ENCODE results near the gene ELOVL2. TPM values are rescaled to one million over a fixed set of nuclear protein-coding genes. Genes with fewer than 3 reads are reported as not detected.
"Not testable (repeated sequence)": the region's sequence is repeated elsewhere in the genome, so short reads cannot be mapped to it uniquely, and the experiment has no call there.

Gene ELOVL2
- total RNA-seq = under 1 TPM in 3 of 6 donors, not detected in 3; 0.10 to 0.54 (median 0.31) TPM

- no peak within 1 kb of the TSS for H3K27ac ChIP-seq
- TF ChIP-seq CTCF (IDR thresholded peaks at IDR 0.05) (peak in 4 of 6 experiments; percentile 36 to 62 (median 47)), POLR2AphosphoS5 (IDR thresholded peaks at IDR 0.05) (no peak), POLR2A (IDR thresholded peaks at IDR 0.05) (no peak)
- peak within 1 kb of the TSS; percentile 33 to 58 (median 56) for H3K4me3 ChIP-seq
- ATAC-seq (ENCODE audit: low FRiP score in 2 of 2) = peak; percentile 55 to 92
- DNase-seq = peak in 1 of 2 donors; percentile 91
- WGBS, 2 donors = 0 to 11% methylated on average over 1 to 26 of the region's 124 CpGs
- peaks cover 0 to 5% (median 2%) of the 10 kb centered on the region in 4 donors for H3K9me3 ChIP-seq
- no peaks in the 10 kb centered on the region for H3K36me3 ChIP-seq
- H3K27me3 ChIP-seq = peaks cover 3 to 27% (median 13%) of the 10 kb centered on the region in 4 donors
- H3K4me1 ChIP-seq = peaks cover 7 to 18% (median 13%) of the 10 kb centered on the region in 4 donors
Observed at GRCh38 chr6:11043961-11044711, at the start of gene ELOVL2. Gene ELOVL2 (minus strand): TSS chr6:11044305. CDS start chr6:11044230, 75 bp downstream.

- H3K4me1 ChIP-seq = peaks cover 14 to 28% (median 17%) of the 10 kb centered on the region in 4 donors
- no peaks in the 10 kb centered on the region for H3K36me3 ChIP-seq
- WGBS, 2 donors = 0% methylated on average over 5 to 17 of the region's 17 CpGs
- ATAC-seq (ENCODE audit: low FRiP score in 2 of 2) (peak in 1 of 2 donors; percentile 5), DNase-seq (no peak)
- TF ChIP-seq POLR2A (IDR thresholded peaks at IDR 0.05) = peak in 1 of 4 donors; percentile 60
- TF ChIP-seq EP300 (IDR thresholded peaks at IDR 0.05) = no peak
- TF ChIP-seq POLR2AphosphoS5 (IDR thresholded peaks at IDR 0.05) = no peak
- H3K27ac ChIP-seq = peak overlapping the region; percentile 93 to 96 (median 94)
- H3K9me3 ChIP-seq = no peaks in the 10 kb centered on the region
- H3K4me3 ChIP-seq = peak overlapping the region; percentile 41 to 79 (median 70)
- H3K27me3 ChIP-seq = no peaks in the 10 kb centered on the region
Observed at GRCh38 chr6:11093376-11093625, 49.2 kb upstream of the ELOVL2 start.

- H3K27me3 ChIP-seq = no peaks in the 10 kb centered on the region
- H3K36me3 ChIP-seq = no peaks in the 10 kb centered on the region
- peaks cover 14 to 28% (median 17%) of the 10 kb centered on the region in 4 donors for H3K4me1 ChIP-seq
- ATAC-seq (ENCODE audit: low FRiP score in 2 of 2) (peak; percentile 6 to 42), DNase-seq (peak in 1 of 2 donors; percentile 52)
- peak overlapping the region; percentile 93 to 96 (median 94) for H3K27ac ChIP-seq
- TF ChIP-seq EP300 (IDR thresholded peaks at IDR 0.05) (no peak), POLR2AphosphoS5 (IDR thresholded peaks at IDR 0.05) (no peak), CTCF (IDR thresholded peaks at IDR 0.05) (no peak), POLR2A (IDR thresholded peaks at IDR 0.05) (no peak)
- H3K4me3 ChIP-seq = peak overlapping the region; percentile 41 to 79 (median 70)
- H3K9me3 ChIP-seq = no peaks in the 10 kb centered on the region
- WGBS, 2 donors = 4 to 5% methylated on average over 7 to 10 of the region's 10 CpGs
Observed at GRCh38 chr6:11092668-11093375, 48.7 kb upstream of the ELOVL2 start.

GRCh38 chr6:11091141-11091540 is 47.0 kb upstream of the ELOVL2 start:
- H3K4me1 ChIP-seq = peaks cover 14 to 22% (median 17%) of the 10 kb centered on the region in 4 donors
- DNase-seq; ATAC-seq (ENCODE audit: low FRiP score in 2 of 2); H3K27me3 ChIP-seq; H3K4me3 ChIP-seq; H3K27ac ChIP-seq; H3K9me3 ChIP-seq; H3K36me3 ChIP-seq: not testable (repeated sequence)
- WGBS, 2 donors = 92 to 95% methylated on average over 5 of the region's 5 CpGs

GRCh38 chr6:11089695-11090094 is 45.6 kb upstream of the ELOVL2 start:
- no peak for DNase-seq
- H3K27me3 ChIP-seq = no peaks in the 10 kb centered on the region
- no peak overlapping the region for H3K27ac ChIP-seq
- no peak for TF ChIP-seq POLR2A (IDR thresholded peaks at IDR 0.05)
- no peak for TF ChIP-seq EP300 (IDR thresholded peaks at IDR 0.05)
- TF ChIP-seq POLR2AphosphoS5 (IDR thresholded peaks at IDR 0.05) = no peak
- TF ChIP-seq CTCF (IDR thresholded peaks at IDR 0.05) = no peak
- H3K36me3 ChIP-seq = no peaks in the 10 kb centered on the region
- H3K4me1 ChIP-seq = peaks cover 1 to 7% (median 7%) of the 10 kb centered on the region in 4 donors
- H3K4me3 ChIP-seq = no peak overlapping the region
- no peak for ATAC-seq (ENCODE audit: low FRiP score in 2 of 2)
- WGBS, 2 donors = 62 to 89% methylated on average over 1 of the region's 1 CpG
- H3K9me3 ChIP-seq = no peaks in the 10 kb centered on the region

- H3K27ac ChIP-seq; H3K4me3 ChIP-seq; H3K27me3 ChIP-seq; H3K36me3 ChIP-seq; ATAC-seq (ENCODE audit: low FRiP score in 2 of 2); H3K9me3 ChIP-seq; H3K4me1 ChIP-seq: not testable (repeated sequence)
- DNase-seq = peak in 1 of 2 donors; percentile 78
- 61 to 86% methylated on average over 24 to 32 of the region's 47 CpGs for WGBS, 2 donors
Observed at GRCh38 chr6:11087141-11087812, 43.2 kb upstream of the ELOVL2 start.
